ENCODE results near the gene ASPSCR1. TPM values are rescaled to one million over a fixed set of nuclear protein-coding genes. Genes with fewer than 3 reads are reported as not detected.

ASPSCR1 gene
- total and polyA plus RNA-seq, 2 of the 4 experiments (the other 2 are of a cell fraction), result 7.2 to 17.2 TPM

GRCh38 chr17:82022310-82022980 lies 45.0 kb downstream of the ASPSCR1 start, which contains the start of gene CENPX:
Gene CENPX (minus strand): TSS chr17:82022878. CDS start chr17:82022861, 17 bp downstream.
- H2BK15ac ChIP-seq (ENCODE audit: low read depth, low read length), result no peak within 1 kb of the TSS
- no peaks in the 10 kb centered on the region for H3K9me1 ChIP-seq (ENCODE audit: insufficient read depth, low read length)
- peak within 1 kb of the TSS; percentile 99 for H3K4me2 ChIP-seq (ENCODE audit: low read depth, low read length)
- H2BK20ac ChIP-seq (ENCODE audit: low read depth, low read length), result no peak within 1 kb of the TSS
- CTCF ChIA-PET, result interaction anchor here (1.0 to 1.3 kb wide), 2 partner anchors 15 to 63 kb away, joined by 3 to 11 read pairs; partner anchors contain the start of gene DCXR
- BruUV-seq (replicated peaks), result no TSS peak
- H3K4me3 ChIP-seq (ENCODE audit: insufficient read depth, low read depth, low read length), result peak within 1 kb of the TSS; percentile 92
- H4K91ac ChIP-seq (ENCODE audit: insufficient read depth, low read depth, low read length), result peak within 1 kb of the TSS; percentile 1; the same call in 1 of the 2 replicates
- no peaks in the 10 kb centered on the region for H3K27me3 ChIP-seq (ENCODE audit: control insufficient read depth, insufficient read depth, low read length)
- no peak within 1 kb of the TSS; the same call in 1 of the 2 replicates for H2BK120ac ChIP-seq (ENCODE audit: low read depth, low read length)
- DNase-seq (no peak), ATAC-seq (ENCODE audit: low read depth) (no peak; the same call in 1 of the 2 replicates)
- no peak within 1 kb of the TSS for H2BK5ac ChIP-seq (ENCODE audit: low read depth, low read length, poor library complexity, severe bottlenecking)
- peak within 1 kb of the TSS; percentile 64 for H3K4ac ChIP-seq (ENCODE audit: low read depth, low read length)
- peaks cover 12 to 46% of the 10 kb centered on the region in 2 experiments for H3K79me1 ChIP-seq (ENCODE audit: low read depth in 1 of 2, low read length in 2 of 2)
- peak within 1 kb of the TSS; percentile 98 for H2AFZ ChIP-seq (replicated peaks; ENCODE audit: low read length, poor library complexity)
- peak within 1 kb of the TSS; percentile 90 for H2AK9ac ChIP-seq (replicated peaks; ENCODE audit: low read depth, low read length, poor library complexity)
- H3K9me3 ChIP-seq (ENCODE audit: control insufficient read depth, insufficient read depth, low read length), result no peaks in the 10 kb centered on the region
- H3K23ac ChIP-seq (ENCODE audit: low read depth, low read length), result peak within 1 kb of the TSS; percentile 70
- intact Hi-C loops (cut with micrococcal nuclease), result loop anchor here (2.0 kb wide), 1 partner anchor 150 kb away; no protein-coding TSS in a partner anchor
- peaks cover 24% of the 10 kb centered on the region for H4K20me1 ChIP-seq (ENCODE audit: insufficient read depth, low read length)
- peak within 1 kb of the TSS; percentile 23; the same call in 1 of the 2 replicates for H3K14ac ChIP-seq (replicated peaks; ENCODE audit: low read depth, low read length)
- no peak within 1 kb of the TSS for H3K18ac ChIP-seq (ENCODE audit: low read depth, low read length)
- no peak for TF ChIP-seq RCOR1 (IDR thresholded peaks at IDR 0.05; ENCODE audit: insufficient replicate concordance, low read length)
- peak; percentile 49; the same call in 1 of the 2 replicates for TF ChIP-seq POLR2A (IDR thresholded peaks at IDR 0.05; ENCODE audit: low read depth, low read length)
- TF ChIP-seq MXI1 (IDR thresholded peaks at IDR 0.05; ENCODE audit: borderline replicate concordance, low read depth, low read length), result peak; percentile 45; the same call in 1 of the 2 replicates
- 0% methylated on average over 25 of the region's 64 CpGs; no CpG with 5 or more reads in 1 of the 2 experiments for WGBS, 2 experiments (ENCODE audit: extremely low coverage in 2 of 2, insufficient read length in 1 of 2)
- peaks cover 5% of the 10 kb centered on the region; the same call in 1 of the 2 replicates for H3K36me3 ChIP-seq (ENCODE audit: control insufficient read depth, insufficient read depth, low read length)
- H4K8ac ChIP-seq (ENCODE audit: low read depth in 2 of 2, low read length in 2 of 2), result peak within 1 kb of the TSS; percentile 67 to 78; a peak in 2 of 4 replicates
- peak within 1 kb of the TSS; percentile 59; the same call in 1 of the 2 replicates for H3K56ac ChIP-seq (ENCODE audit: extremely low read depth, insufficient read depth, low read length)
- peak within 1 kb of the TSS; percentile 51; the same call in 1 of the 2 replicates for H3K27ac ChIP-seq (ENCODE audit: insufficient read depth, low read length)
- no peak within 1 kb of the TSS for H4K5ac ChIP-seq (ENCODE audit: low read depth, low read length)
- peak within 1 kb of the TSS; percentile 81 for H3K9ac ChIP-seq (ENCODE audit: low read depth, low read length)
- peak within 1 kb of the TSS; percentile 70 for H2AK5ac ChIP-seq (ENCODE audit: low read depth, low read length)
- dilution Hi-C loops (cut with HindIII; ENCODE audit: low sequenced_read_pairs, unreplicated experiment), result no loop called here
- POLR2A ChIA-PET (ENCODE audit: unreplicated experiment), result no interaction called here
- in situ Hi-C loops (cut with MboI; ENCODE audit: low sequenced_read_pairs), result no loop called here
- peaks cover 13% of the 10 kb centered on the region for H3K4me1 ChIP-seq (ENCODE audit: control insufficient read depth, insufficient read depth, low read length)
